GM19043 (cell line): ENCODE data around the gene RRN3.
"Not testable (repeated sequence)": the region's sequence is repeated elsewhere in the genome, so short reads cannot be mapped to it uniquely, and the experiment has no call there.

Experiments used
- ATAC-seq: cut with Tn5 transposase; IDR thresholded peaks from one replicate; pipeline ENCODE4 v1.9.1; 2021; ENCODE audit warnings: low read depth; ENCODE audit not compliant: unreplicated experiment

Gene RRN3

DNA sequence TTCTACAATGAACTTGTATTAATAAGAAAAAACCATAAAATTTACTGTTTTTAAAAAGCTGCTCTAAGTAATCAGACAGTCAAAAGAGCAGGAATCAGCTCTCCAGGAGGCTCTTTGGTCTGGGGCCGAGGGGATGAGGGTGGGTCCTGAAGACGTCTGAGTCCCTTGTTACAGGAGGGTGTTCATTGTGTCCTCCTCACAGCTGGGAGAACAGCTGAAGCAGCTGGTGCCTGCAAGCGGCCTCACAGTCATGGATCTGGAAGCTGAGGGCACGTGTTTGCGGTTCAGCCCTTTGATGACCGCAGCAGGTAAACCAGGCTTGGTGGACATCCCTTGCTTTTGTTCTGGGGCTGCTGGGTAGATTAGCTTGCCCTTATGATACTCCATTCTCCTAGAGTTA is 64.3 kb downstream of the RRN3 start:
- ATAC-seq: not testable (repeated sequence)

DNA sequence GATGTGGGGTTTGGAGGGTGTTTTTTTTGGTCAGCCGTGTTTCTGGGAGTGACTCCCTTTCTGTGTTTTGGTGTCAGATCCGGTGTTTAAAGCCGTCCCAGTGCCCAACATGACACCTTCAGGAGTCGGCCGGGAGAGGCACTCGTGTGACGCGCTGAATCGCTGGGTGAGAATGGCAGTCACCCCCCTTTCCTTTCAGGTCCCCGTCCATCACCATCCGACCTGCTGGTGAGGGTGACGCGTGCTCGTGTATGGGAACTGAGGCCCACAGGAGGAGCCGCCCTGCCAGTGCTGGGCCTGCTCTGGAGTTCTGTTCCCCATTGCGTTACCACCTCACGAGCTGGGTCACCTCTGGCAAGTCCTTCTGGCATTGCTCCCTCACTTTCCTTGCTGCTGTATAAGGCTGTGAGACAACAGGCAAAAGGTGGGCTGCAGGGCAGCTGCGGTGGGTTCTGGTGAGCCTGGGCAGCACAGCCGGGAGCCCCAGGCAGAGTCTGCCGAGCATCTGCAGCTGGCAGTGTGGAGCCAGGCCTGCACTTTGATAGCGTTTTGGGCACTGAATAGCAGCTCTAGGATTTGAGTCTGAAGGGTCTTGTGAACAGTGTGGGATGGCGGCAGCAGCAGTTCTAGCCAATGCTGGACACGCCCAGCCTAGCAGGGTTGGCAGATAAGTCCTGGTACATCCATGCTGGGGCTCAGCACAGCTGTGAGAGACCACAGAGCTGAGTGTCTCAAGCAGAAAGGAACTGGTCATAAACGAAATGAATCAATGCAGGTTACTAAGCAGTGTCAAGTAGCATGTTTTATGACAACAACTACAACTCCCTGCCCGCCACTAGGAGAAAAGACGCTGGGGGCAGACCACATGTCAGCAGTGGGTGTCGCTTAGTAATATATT is 65.0 kb downstream of the RRN3 start:
- not testable (repeated sequence) for ATAC-seq

DNA sequence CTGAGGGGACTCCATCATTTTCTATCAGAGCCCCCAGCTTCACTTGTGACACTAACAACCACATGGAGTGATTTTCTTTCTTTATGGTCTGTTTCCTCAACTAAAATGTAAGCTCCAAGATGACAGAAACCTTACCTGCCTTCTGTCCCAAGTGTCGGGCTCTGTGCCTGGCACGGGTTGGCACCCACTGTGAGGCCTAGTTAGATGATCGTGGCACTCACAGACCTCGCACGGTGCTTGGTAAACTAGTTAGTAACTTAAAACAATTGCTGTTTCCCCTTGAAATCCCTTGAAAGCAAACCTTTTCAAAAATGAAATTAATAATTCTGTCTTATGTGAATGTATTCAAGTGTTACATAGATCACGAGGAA is 65.7 kb downstream of the RRN3 start:
- not testable (repeated sequence) for ATAC-seq

DNA sequence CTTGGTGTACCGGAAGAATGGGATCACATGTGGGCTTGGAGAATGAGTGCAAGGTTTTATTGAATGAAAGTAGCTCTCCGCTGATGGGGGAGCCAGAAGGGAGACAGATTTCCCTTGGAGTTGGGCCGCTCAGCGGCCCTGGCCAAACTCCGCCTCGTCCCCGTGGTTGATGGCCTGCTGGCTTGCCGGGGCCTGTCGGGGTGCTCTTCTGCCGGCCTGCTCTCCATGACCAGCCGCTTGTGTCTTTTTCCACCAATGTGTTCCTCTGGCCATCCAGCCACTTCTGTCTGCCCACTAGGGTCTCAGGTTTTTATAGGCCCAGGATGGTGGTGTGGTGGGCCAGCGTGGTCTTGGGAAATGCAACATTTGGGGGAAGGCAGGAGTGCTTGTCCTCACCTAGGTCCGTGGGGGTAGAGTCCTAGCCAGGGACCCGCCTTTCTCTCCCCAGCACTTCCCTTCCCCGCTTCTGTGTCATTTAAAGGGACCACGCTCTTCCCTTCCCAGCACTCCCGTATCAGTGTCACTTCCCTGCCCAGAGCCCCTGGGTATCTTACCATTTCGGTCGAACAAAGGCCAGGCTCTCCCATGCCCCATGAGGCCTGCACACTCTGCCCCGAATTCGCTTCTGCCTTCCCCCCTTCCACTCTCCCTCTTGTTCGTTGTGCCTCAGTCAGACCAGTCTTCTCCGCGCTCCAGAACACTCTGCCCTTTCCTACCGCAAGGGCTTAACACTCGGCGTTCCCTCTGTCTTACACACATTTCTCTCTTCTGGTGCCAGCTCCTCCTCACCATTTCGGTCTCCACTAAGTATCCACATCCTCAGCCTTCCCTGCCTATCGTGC is 66.3 kb downstream of the RRN3 start:
- ATAC-seq: not testable (repeated sequence)

DNA sequence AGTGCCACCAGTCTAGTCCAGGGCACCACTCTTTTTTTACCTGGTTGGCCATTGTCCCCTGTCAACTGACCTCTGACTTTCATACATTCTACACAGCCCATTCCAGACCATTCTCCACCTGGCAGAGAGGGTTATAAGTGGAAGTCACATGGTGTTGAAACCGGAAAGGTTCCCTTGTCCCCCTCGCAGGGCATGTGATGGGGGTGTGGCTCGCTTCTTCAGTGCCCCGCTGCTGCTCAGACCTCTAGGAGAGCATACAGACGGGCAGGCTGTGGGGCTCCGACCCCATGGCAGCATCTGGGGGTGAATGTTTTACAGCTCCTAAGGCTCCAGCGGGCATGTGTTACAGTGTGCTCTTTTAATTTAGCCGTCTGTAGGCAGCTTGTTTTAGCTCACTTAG is 67.0 kb downstream of the RRN3 start:
- ATAC-seq: not testable (repeated sequence)

DNA sequence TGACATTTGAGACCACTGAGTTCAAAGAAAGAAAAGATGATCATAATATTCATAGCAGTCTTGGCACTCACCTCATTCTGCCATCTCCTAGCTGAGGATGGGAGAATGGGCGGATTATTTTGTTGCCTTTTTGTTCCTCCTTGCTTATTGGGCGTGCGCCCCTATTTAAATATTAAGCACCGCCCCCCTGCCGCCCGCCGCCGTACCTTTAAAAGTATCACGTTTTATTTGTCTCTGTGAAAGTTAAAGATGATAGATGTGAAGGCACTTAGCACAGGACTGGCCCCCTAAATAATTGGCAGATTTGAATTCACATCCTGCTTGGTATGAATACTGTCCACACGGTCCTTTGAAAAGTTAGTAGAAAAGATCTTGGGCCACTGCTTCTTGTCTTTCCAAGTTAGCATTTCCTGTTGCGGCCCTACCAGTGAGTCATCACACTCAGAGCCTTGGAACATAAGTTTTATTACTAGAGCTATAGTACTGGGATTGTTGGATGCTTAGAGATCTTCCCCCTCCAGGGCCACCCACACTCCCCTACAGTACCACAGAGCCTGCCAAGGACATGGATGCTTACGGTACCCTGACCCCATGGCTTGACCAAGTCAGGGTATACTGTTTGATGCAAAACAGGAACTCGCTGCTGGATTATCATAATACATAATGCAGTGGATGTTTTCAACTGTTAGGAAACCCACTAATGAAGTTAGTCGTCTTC is 68.7 kb downstream of the RRN3 start:
- ATAC-seq: not testable (repeated sequence)

DNA sequence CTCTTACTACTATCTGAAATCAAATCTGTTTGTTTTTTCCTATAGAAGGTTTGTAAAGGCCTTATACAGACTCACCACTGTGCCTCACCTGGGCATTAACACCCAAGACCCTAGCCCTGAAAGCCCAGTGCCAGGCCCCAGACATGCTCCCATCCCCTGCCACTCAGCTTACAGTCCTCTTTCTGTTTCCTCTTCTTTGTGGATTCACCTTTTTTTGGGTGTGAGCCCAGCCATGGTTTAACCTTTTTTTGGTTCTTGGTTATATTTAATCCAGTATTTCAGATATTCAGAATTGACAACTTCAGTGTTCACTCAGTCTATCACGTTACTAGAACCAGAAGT is 69.2 kb downstream of the RRN3 start:
- ATAC-seq: not testable (repeated sequence)

GRCh38 chr16:15023381-15024077 is 70.5 kb downstream of the RRN3 start:
- ATAC-seq: not testable (repeated sequence)

DNA sequence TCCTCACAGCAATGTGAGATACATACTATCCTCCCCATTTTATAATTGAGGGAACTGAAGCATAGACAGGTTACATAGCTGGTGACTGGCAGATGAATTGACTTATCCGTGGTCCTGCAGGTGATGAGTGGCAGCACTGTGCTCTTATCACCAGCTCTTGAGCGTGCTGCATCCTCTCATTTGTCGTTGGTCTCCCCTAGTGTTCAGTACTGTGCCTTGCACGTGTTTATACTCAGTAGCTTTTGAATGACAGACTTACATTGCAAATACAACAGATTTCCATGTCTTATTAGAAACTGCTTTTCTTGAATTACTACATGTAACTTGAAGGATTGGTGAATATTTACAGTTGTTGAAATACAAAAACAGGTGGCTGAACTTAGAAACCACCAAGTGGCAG is 71.9 kb downstream of the RRN3 start:
- peak; percentile 84 for ATAC-seq

GRCh38 chr16:15021429-15021828 is 72.6 kb downstream of the RRN3 start:
- not testable (repeated sequence) for ATAC-seq

GRCh38 chr16:15016951-15017580 is 77.0 kb downstream of the RRN3 start:
- not testable (repeated sequence) for ATAC-seq

DNA sequence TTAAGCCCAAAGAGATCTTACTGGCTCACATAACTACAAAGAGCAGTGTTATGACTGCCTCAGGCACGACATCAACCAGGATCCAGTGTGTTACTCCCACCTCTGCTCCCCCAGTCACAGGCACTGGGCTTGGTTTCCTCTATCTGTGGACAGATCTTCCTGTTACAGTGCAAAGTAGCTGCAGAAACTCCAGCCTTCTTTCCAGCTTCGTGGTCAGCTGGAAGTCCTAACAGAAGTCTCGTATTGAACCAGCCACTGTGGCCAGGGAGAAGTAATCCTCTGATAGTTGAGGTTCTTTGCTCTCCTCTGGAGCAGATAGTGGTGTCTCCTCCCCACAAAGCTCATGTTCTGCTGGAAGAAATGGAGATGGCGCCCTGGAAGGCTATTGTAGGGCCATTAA is 77.7 kb downstream of the RRN3 start:
- ATAC-seq: not testable (repeated sequence)

DNA sequence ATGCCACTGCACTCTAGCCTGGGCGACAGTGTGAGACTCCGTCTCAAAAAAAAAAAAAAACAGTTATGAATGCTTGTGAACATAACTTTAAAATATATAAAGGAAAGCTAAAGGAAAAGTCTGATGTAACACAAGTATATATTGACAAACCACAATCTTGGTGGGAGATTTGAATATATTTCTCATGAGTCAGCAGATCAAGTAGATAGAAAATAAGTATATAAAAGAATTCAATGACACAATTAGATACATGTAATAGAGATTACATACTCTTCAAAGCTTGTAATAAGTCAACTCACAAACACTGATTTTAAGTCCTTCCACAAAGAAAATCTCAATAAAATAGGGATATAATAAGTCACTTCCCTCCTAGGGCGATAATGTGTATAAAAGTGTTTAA is 78.4 kb downstream of the RRN3 start:
- ATAC-seq: not testable (repeated sequence)

DNA sequence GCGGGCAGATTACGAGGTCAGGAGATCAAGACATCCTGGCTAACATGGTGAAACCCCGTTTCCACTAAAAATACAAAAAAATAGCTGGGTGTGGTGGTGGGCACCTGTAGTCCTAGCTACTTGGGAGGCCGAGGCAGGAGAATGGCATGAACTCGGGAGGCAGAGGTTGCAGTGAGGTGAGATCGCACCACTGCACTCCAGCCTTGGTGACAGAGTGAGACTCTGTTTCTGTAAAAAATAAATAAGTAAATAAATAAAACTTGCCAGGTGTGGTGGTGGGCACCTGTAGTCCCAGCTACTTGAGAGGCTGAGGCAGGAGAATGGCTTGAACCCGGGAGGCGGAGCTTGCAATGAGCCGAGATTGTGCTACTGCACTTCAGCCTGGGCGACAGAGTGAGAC is 81.1 kb downstream of the RRN3 start:
- ATAC-seq: not testable (repeated sequence)
